ENCODE data around the gene DHDH.

Gene DHDH

GRCh38 chr19:48970923-48971395, 37.5 kb downstream of the DHDH start:
- TF ChIP-seq, protein P1, sequence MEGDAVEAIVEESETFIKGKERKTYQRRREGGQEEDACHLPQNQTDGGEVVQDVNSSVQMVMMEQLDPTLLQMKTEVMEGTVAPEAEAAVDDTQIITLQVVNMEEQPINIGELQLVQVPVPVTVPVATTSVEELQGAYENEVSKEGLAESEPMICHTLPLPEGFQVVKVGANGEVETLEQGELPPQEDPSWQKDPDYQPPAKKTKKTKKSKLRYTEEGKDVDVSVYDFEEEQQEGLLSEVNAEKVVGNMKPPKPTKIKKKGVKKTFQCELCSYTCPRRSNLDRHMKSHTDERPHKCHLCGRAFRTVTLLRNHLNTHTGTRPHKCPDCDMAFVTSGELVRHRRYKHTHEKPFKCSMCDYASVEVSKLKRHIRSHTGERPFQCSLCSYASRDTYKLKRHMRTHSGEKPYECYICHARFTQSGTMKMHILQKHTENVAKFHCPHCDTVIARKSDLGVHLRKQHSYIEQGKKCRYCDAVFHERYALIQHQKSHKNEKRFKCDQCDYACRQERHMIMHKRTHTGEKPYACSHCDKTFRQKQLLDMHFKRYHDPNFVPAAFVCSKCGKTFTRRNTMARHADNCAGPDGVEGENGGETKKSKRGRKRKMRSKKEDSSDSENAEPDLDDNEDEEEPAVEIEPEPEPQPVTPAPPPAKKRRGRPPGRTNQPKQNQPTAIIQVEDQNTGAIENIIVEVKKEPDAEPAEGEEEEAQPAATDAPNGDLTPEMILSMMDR (IDR thresholded peaks at IDR 0.05; ENCODE audit: low read depth, low read length), result peak; percentile 96
- no peak for DNase-seq (ENCODE audit: extremely low read depth, low read depth)

- TF ChIP-seq, protein P1 (IDR thresholded peaks at IDR 0.05; ENCODE audit: low read depth, low read length), result no peak
- no peak for DNase-seq (ENCODE audit: extremely low read depth, low read depth)
These were observed 42.7 kb downstream of the DHDH start for GRCh38 chr19:48975947-48976847.

GRCh38 chr19:48977061-48977460, 43.6 kb downstream of the DHDH start:
- no peak for DNase-seq (ENCODE audit: extremely low read depth, low read depth)
- TF ChIP-seq, protein P1 (IDR thresholded peaks at IDR 0.05; ENCODE audit: low read depth, low read length), result no peak

DNA sequence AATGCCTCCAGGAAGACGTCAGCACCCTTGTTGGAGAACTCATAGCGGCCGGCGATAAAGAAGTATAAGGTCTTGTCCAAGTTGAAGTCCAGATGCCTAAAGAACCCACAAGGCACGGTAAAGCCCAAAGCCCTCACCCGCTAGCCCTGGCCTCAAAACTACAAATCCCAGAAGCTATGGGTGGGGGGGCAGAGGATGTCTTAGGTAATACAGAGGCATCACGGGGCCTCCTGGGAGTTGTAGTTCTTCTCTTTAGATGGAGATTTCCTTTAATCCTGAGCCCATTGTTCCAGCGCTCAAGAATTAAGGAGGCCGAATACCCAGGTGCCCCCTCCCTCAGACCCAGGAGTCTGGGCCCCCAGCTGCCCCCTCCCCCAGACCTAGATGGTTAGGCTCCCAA, 48.8 kb downstream of the DHDH start:
- TF ChIP-seq, protein P1 (IDR thresholded peaks at IDR 0.05; ENCODE audit: low read depth, low read length), result no peak
- no peak for DNase-seq (ENCODE audit: extremely low read depth, low read depth)

GRCh38 chr19:48985711-48986110, 52.2 kb downstream of the DHDH start:
- TF ChIP-seq, protein P1 (IDR thresholded peaks at IDR 0.05; ENCODE audit: low read depth, low read length), result no peak
- no peak for DNase-seq (ENCODE audit: extremely low read depth, low read depth)

- TF ChIP-seq, protein P1 (IDR thresholded peaks at IDR 0.05; ENCODE audit: low read depth, low read length), result no peak
These were observed 52.7 kb downstream of the DHDH start for GRCh38 chr19:48986211-48986610.

GRCh38 chr19:48987323-48987722, 53.8 kb downstream of the DHDH start:
- DNase-seq (ENCODE audit: extremely low read depth, low read depth), result no peak
- TF ChIP-seq, protein P1 (IDR thresholded peaks at IDR 0.05; ENCODE audit: low read depth, low read length), result no peak

More at GRCh38 chr19:48986211-48986610, 52.7 kb downstream of the DHDH start:
- DNase-seq (ENCODE audit: extremely low read depth, low read depth), result no peak
